ENCODE measurements around the gene FBLN1. TPM values are rescaled to one million over a fixed set of nuclear protein-coding genes. Genes with fewer than 3 reads are reported as not detected.

Gene FBLN1
- total and polyA plus RNA-seq, 2 of the 8 experiments (the other 6 are each of a cell fraction or from before 2014, with no cell fraction given) = 159 to 168 TPM

- H3K23ac ChIP-seq (ENCODE audit: insufficient read length) = no peak overlapping the region
- no peak overlapping the region for H2BK12ac ChIP-seq (ENCODE audit: low read depth, low read length)
- FAIRE-seq (no peak), DNase-seq (ENCODE audit: low read depth in 1 of 2, low spot score in 2 of 2) (no peak)
- WGBS, 2 experiments (ENCODE audit: extremely low coverage in 1 of 2, insufficient coverage in 1 of 2, insufficient read length in 1 of 2, insufficient replicate concordance in 2 of 2, low coverage in 1 of 2, low lambda C conversion rate in 2 of 2, missing lambda C conversion rate in 1 of 2) = 85% methylated on average over 5 of the region's 5 CpGs; no CpG with 5 or more reads in 1 of the 2 experiments
- H3K4me1 ChIP-seq (replicated peaks in 1 of 4; ENCODE audit: control insufficient read depth in 3 of 4, insufficient read depth in 4 of 4, low read length in 3 of 4) = peaks cover 0 to 4% (median 2%) of the 10 kb centered on the region in 4 experiments; a peak in 5 of 7 replicates
- H4K5ac ChIP-seq (ENCODE audit: insufficient read length, low read depth, low read length) = no peak overlapping the region
- H3K27ac ChIP-seq (ENCODE audit: low read depth, low read length) = no peak overlapping the region
- H3K27me3 ChIP-seq (replicated peaks in 1 of 4; ENCODE audit: control insufficient read depth in 3 of 4, extremely low read depth in 1 of 4, insufficient read depth in 3 of 4, low read length in 3 of 4) = no peaks in the 10 kb centered on the region
- H2BK120ac ChIP-seq (replicated peaks; ENCODE audit: low read depth, low read length) = no peak overlapping the region
- no peak overlapping the region for H3K4ac ChIP-seq (replicated peaks; ENCODE audit: insufficient read length, low read depth, low read length)
- peaks cover 0 to 14% of the 10 kb centered on the region in 2 experiments; a peak in 2 of 4 replicates for H3K79me2 ChIP-seq (ENCODE audit: control insufficient read depth in 1 of 2, insufficient read depth in 2 of 2, low read length in 2 of 2)
- no peak overlapping the region for H3K18ac ChIP-seq (ENCODE audit: extremely low read depth, low read length)
- H4K91ac ChIP-seq (replicated peaks; ENCODE audit: insufficient read length, low read length) = no peak overlapping the region
- no peak overlapping the region for H2BK15ac ChIP-seq (ENCODE audit: low read length)
- no peaks in the 10 kb centered on the region for H3K23me2 ChIP-seq (ENCODE audit: low read depth, low read length)
- H2AK5ac ChIP-seq (ENCODE audit: low read depth, low read length) = no peak overlapping the region
- H4K20me1 ChIP-seq (replicated peaks in 1 of 2; ENCODE audit: control insufficient read depth in 1 of 2, insufficient read depth in 2 of 2, low read length in 2 of 2) = peaks cover 8 to 26% of the 10 kb centered on the region in 2 experiments
- H2BK5ac ChIP-seq (ENCODE audit: low read depth, low read length) = no peak overlapping the region; the same call in 1 of the 2 replicates
- no peak overlapping the region for H2AFZ ChIP-seq (ENCODE audit: low read length)
- H3K9ac ChIP-seq (replicated peaks in 1 of 4; ENCODE audit: extremely low read depth in 1 of 4, low read depth in 3 of 4, low read length in 3 of 4) = no peak overlapping the region
- no peak overlapping the region for H3K4me3 ChIP-seq (ENCODE audit: extremely low read depth in 1 of 4, insufficient read depth in 2 of 4, low read depth in 3 of 4, low read length in 4 of 4)
- H3K14ac ChIP-seq (ENCODE audit: insufficient read length) = no peak overlapping the region
- peaks cover 13 to 33% (median 24%) of the 10 kb centered on the region in 4 experiments; a peak in 6 of 8 replicates for H3K36me3 ChIP-seq (ENCODE audit: control insufficient read depth in 2 of 4, insufficient read depth in 4 of 4, low read length in 3 of 4)
- H4K8ac ChIP-seq (ENCODE audit: extremely low read depth, insufficient read depth, low read length) = no peak overlapping the region
- ChIA-PET POLR2A (ENCODE audit: partially characterized antibody) (no interaction called here), CTCF (ENCODE audit: partially characterized antibody) (interaction anchor here (0.7 to 1.2 kb wide), 2 partner anchors 16 to 200 kb away, joined by 3 read pairs; no protein-coding TSS in a partner anchor)
- no peak overlapping the region for H3K4me2 ChIP-seq (ENCODE audit: insufficient read depth in 1 of 2, low read depth in 2 of 2, low read length in 2 of 2)
- H3K56ac ChIP-seq (replicated peaks; ENCODE audit: insufficient read length, low read depth, low read length) = no peak overlapping the region
- H3K9me3 ChIP-seq (ENCODE audit: insufficient read depth in 2 of 2, low read depth in 1 of 2, low read length in 1 of 2) = no peaks in the 10 kb centered on the region
- no peak overlapping the region for H2BK20ac ChIP-seq (ENCODE audit: low read length)
- H3K79me1 ChIP-seq (ENCODE audit: low read depth, low read length) = peaks cover 15% of the 10 kb centered on the region
- no peak for TF ChIP-seq BACH1 (IDR thresholded peaks at IDR 0.05; ENCODE audit: low read length)
Measured at GRCh38 chr22:45521178-45521577, 18.5 kb downstream of the FBLN1 start.

Measured in H1 (cell line).